Liver (tissue), 3 donors: ENCODE results near the gene ARMS2.

Experiments
- CTCF ChIP-seq: fragments of 150-350 bp; IDR thresholded peaks from 2 replicates; pipeline ENCODE4 v1.5.1; 2017; ENCODE audit warnings: improper control_type of control experiment, low read depth, low read length; ENCODE audit not compliant: missing input control
- EGR1 ChIP-seq, 2 donors: IDR thresholded peaks; 2 replicates each; pipeline ENCODE4 v1.6.1; 2016 to 2018; ENCODE audit warnings: antibody characterized with exemption in 2 of 2, low read depth in 2 of 2
- RAD21 ChIP-seq, 2 donors: IDR thresholded peaks; 2 replicates each; pipeline ENCODE4 v1.6.1; 2016; ENCODE audit warnings: antibody characterized with exemption in 2 of 2, mild to moderate bottlenecking in 2 of 2
- TAF1 ChIP-seq: conservative IDR thresholded peaks from 2 replicates; pipeline ENCODE4 v1.6.1; 2016; ENCODE audit warnings: antibody characterized with exemption, mild to moderate bottlenecking
- TF ChIP-seq, protein P1 (sequence below): IDR thresholded peaks from 2 replicates; pipeline ENCODE4 v1.6.1; 2016; ENCODE audit warnings: antibody characterized with exemption
- donor health status: healthy.
- donor health status: healthy.

- TF ChIP-seq, protein P1, sequence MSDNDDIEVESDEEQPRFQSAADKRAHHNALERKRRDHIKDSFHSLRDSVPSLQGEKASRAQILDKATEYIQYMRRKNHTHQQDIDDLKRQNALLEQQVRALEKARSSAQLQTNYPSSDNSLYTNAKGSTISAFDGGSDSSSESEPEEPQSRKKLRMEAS: no peak
- TF ChIP-seq CTCF (no peak), TAF1 (no peak), RAD21 (IDR thresholded peaks at IDR 0.05) (no peak), EGR1 (IDR thresholded peaks at IDR 0.05; ENCODE audit: low read depth in 2 of 2) (no peak)
Measured at GRCh38 chr10:122487174-122487765, 32.8 kb downstream of the ARMS2 start.
